ENCODE data around the gene TRPM8.

Gene TRPM8

GRCh38 chr2:234047361-234047760, 130.2 kb downstream of the TRPM8 start:
- Mint-ChIP-seq H3K27ac (no peak overlapping the region), H3K9me3 (no peaks in the 10 kb centered on the region), H3K36me3 (ENCODE audit: low read depth) (no peaks in the 10 kb centered on the region), H3K27me3 (no peaks in the 10 kb centered on the region), H3K4me3 (no peak overlapping the region), H3K4me1 (no peaks in the 10 kb centered on the region)
- no peak for DNase-seq
- no peak for ATAC-seq

- no peaks in the 10 kb centered on the region for H3K36me3 Mint-ChIP-seq (ENCODE audit: low read depth)
- H3K4me3 Mint-ChIP-seq = no peak overlapping the region
- no peaks in the 10 kb centered on the region for H3K4me1 Mint-ChIP-seq
- H3K9me3 Mint-ChIP-seq = no peaks in the 10 kb centered on the region
- H3K27ac Mint-ChIP-seq = no peak overlapping the region
- ATAC-seq = no peak
- H3K27me3 Mint-ChIP-seq = no peaks in the 10 kb centered on the region
- DNase-seq = no peak
These were observed 130.9 kb downstream of the TRPM8 start for GRCh38 chr2:234048049-234048448.

- Mint-ChIP-seq H3K27ac (no peak within 1 kb of the TSS), H3K4me1 (no peaks in the 10 kb centered on the region), H3K36me3 (ENCODE audit: low read depth) (no peaks in the 10 kb centered on the region), H3K9me3 (no peaks in the 10 kb centered on the region), H3K4me3 (no peak within 1 kb of the TSS), H3K27me3 (no peaks in the 10 kb centered on the region)
- no peak for DNase-seq
- ATAC-seq = no peak
These were observed 133.4 kb downstream of the TRPM8 start, which contains the start of gene SPP2 for GRCh38 chr2:234050455-234051135. TSS of gene SPP2 (plus strand) at chr2:234050702. CDS start at chr2:234050787, 85 bp downstream.

GRCh38 chr2:234051374-234052070, 134.3 kb downstream of the TRPM8 start:
- Mint-ChIP-seq H3K27ac (no peak overlapping the region), H3K4me1 (no peaks in the 10 kb centered on the region), H3K9me3 (no peaks in the 10 kb centered on the region), H3K36me3 (ENCODE audit: low read depth) (no peaks in the 10 kb centered on the region), H3K27me3 (no peaks in the 10 kb centered on the region), H3K4me3 (no peak overlapping the region)
- DNase-seq (no peak), ATAC-seq (no peak)

- no peaks in the 10 kb centered on the region for H3K36me3 Mint-ChIP-seq (ENCODE audit: low read depth)
- H3K4me3 Mint-ChIP-seq = no peak overlapping the region
- DNase-seq (no peak), ATAC-seq (no peak)
- no peak overlapping the region for H3K27ac Mint-ChIP-seq
- H3K27me3 Mint-ChIP-seq = peaks cover 5% of the 10 kb centered on the region
- peaks cover 4% of the 10 kb centered on the region for H3K4me1 Mint-ChIP-seq
- H3K9me3 Mint-ChIP-seq = no peaks in the 10 kb centered on the region
These were observed 141.7 kb downstream of the TRPM8 start for GRCh38 chr2:234058881-234059280.

- DNase-seq = no peak
- no peak for ATAC-seq
- H3K36me3 Mint-ChIP-seq (ENCODE audit: low read depth) = no peaks in the 10 kb centered on the region
- H3K27me3 Mint-ChIP-seq = peaks cover 5% of the 10 kb centered on the region
- no peaks in the 10 kb centered on the region for H3K9me3 Mint-ChIP-seq
- H3K27ac Mint-ChIP-seq = no peak overlapping the region
- H3K4me3 Mint-ChIP-seq = no peak overlapping the region
- peaks cover 4% of the 10 kb centered on the region for H3K4me1 Mint-ChIP-seq
These were observed 143.1 kb downstream of the TRPM8 start for GRCh38 chr2:234060236-234060635.

GRCh38 chr2:234061624-234062257, 144.6 kb downstream of the TRPM8 start:
- peaks cover 4% of the 10 kb centered on the region for H3K4me1 Mint-ChIP-seq
- no peaks in the 10 kb centered on the region for H3K9me3 Mint-ChIP-seq
- no peak for DNase-seq
- no peaks in the 10 kb centered on the region for H3K36me3 Mint-ChIP-seq (ENCODE audit: low read depth)
- no peak for ATAC-seq
- no peak overlapping the region for H3K4me3 Mint-ChIP-seq
- H3K27me3 Mint-ChIP-seq = peaks cover 4% of the 10 kb centered on the region
- no peak overlapping the region for H3K27ac Mint-ChIP-seq

- Mint-ChIP-seq H3K9me3 (peaks cover 7% of the 10 kb centered on the region), H3K36me3 (ENCODE audit: low read depth) (no peaks in the 10 kb centered on the region), H3K4me3 (no peak overlapping the region), H3K4me1 (peaks cover 6% of the 10 kb centered on the region), H3K27me3 (no peaks in the 10 kb centered on the region), H3K27ac (no peak overlapping the region)
- ATAC-seq = no peak
- DNase-seq = no peak
These were observed 149.4 kb downstream of the TRPM8 start for GRCh38 chr2:234066587-234066986.

Data from activated naive CD8-positive, alpha-beta T cell treated with anti-CD3 and anti-CD28 coated beads, Interleukin-2, amount 50 U/mL, for 24 hours (primary cell).